Measurements from ENCODE around the gene DENND4C.

DNA sequence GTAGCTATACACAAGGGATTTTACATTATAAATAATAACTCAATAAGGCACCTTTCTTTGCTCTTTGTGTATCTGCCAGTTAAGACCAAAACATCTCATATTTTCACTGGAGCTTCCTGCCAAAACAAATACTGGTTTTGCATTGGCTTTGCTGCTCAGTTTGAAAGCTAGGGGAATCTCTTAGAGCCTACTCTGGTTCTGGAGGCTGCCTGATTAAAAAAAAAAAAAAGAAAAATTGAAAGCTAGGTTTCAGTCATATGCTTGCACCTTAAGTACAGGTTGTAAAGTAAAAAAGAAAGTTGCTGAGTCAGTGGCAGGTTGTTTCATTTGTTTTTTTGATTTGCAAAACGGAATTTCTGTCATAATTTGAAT is 2.3 kb downstream of the DENND4C start:
- no peak for TF ChIP-seq EZH2phosphoT487 (conservative IDR thresholded peaks at IDR 0.05; ENCODE audit: low read length)
- TF ChIP-seq, protein P1, sequence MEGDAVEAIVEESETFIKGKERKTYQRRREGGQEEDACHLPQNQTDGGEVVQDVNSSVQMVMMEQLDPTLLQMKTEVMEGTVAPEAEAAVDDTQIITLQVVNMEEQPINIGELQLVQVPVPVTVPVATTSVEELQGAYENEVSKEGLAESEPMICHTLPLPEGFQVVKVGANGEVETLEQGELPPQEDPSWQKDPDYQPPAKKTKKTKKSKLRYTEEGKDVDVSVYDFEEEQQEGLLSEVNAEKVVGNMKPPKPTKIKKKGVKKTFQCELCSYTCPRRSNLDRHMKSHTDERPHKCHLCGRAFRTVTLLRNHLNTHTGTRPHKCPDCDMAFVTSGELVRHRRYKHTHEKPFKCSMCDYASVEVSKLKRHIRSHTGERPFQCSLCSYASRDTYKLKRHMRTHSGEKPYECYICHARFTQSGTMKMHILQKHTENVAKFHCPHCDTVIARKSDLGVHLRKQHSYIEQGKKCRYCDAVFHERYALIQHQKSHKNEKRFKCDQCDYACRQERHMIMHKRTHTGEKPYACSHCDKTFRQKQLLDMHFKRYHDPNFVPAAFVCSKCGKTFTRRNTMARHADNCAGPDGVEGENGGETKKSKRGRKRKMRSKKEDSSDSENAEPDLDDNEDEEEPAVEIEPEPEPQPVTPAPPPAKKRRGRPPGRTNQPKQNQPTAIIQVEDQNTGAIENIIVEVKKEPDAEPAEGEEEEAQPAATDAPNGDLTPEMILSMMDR (IDR thresholded peaks at IDR 0.05; ENCODE audit: insufficient read depth, low read length, poor library complexity, severe bottlenecking) = no peak

Measured in SU-DHL-6 (cell line).